ENCODE results near the gene ANAPC13. TPM values are rescaled to one million over a fixed set of nuclear protein-coding genes. Genes with fewer than 3 reads are reported as not detected.

The ANAPC13 gene
- total RNA-seq, 1 donor from 2014 or later, result 76.4 TPM

DNA sequence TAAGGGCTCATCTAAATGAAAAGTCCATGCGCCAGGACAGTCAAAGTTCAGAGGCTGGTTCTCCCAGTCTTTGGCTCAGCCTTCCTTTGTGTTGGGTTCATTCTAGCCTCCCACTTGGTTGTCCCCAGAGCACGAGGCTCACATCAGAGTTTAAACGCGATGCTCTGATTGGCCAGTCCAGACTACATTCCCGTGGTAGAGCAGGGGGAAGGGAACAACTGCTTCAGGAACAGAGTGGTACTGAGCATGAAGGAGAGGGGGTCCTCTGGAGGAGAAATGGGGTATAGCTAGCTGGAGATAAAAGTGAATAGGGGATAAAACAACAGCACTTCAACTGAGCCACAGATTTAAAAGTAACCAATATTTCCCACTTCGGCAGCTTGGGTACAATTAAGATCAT is 32.2 kb downstream of the ANAPC13 start:
- TF ChIP-seq CTCF (IDR thresholded peaks at IDR 0.05; ENCODE audit: borderline replicate concordance), result peak; percentile 23
- H3K36me3 ChIP-seq, result no peaks in the 10 kb centered on the region
- no peak overlapping the region for H3K4me3 ChIP-seq
- H3K4me1 ChIP-seq, result no peaks in the 10 kb centered on the region
- no peaks in the 10 kb centered on the region for H3K27me3 ChIP-seq (ENCODE audit: low read depth)
- no peak overlapping the region for H3K27ac ChIP-seq (replicated peaks)
- intact Hi-C loops (cut with micrococcal nuclease), result no loop called here
- no peaks in the 10 kb centered on the region for H3K9me3 ChIP-seq (replicated peaks)
- DNase-seq, result no peak

DNA sequence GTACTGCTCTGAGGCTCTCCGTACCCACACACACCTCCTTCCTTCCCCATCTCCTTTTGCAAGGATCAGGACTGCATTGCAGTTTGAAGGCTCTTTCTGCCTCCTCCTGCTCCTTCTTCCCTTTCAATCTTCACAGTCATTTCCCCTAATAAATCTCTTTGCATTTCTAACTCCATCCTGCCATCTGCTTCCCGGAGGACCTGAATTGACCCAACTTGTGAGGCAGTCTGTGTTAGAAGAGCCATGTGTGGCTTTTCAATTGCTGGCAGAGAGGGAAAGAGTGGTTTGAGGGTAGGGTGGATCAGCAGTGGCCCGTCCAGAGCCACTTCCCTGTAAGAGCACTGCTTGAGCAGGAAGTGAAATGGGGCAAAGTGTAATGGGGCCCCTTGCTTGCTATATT is 35.8 kb downstream of the ANAPC13 start:
- intact Hi-C loops (cut with micrococcal nuclease), result no loop called here
- no peak for TF ChIP-seq CTCF (IDR thresholded peaks at IDR 0.05; ENCODE audit: borderline replicate concordance)

DNA sequence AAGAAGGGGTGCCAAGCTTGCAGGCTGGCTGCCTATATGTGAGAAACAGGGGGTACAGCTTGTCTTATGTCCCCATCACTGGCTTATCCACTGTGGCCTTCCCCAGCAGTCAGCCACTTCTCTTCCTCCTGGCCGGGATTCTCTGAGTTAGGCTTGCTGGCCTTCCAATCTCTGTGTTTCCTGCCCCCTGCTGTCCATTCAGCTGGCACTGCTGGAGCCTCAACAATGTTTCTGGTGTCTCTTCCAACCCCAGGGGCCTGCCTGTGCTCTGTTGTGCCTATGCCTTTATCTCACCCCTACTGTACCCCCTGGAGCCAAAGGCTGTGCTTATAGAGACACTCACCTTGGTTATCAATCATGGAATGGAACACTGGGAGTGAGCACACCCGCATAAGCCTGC is 36.5 kb downstream of the ANAPC13 start:
- H3K27me3 ChIP-seq (ENCODE audit: low read depth), result no peaks in the 10 kb centered on the region
- no peaks in the 10 kb centered on the region for H3K36me3 ChIP-seq
- peaks cover 33% of the 10 kb centered on the region for H3K4me1 ChIP-seq
- no peak overlapping the region for H3K27ac ChIP-seq (replicated peaks)
- H3K9me3 ChIP-seq (replicated peaks), result peaks cover 11% of the 10 kb centered on the region
- peak; percentile 57 for TF ChIP-seq CTCF (IDR thresholded peaks at IDR 0.05; ENCODE audit: borderline replicate concordance)
- H3K4me3 ChIP-seq, result no peak overlapping the region
- intact Hi-C loops (cut with micrococcal nuclease), result no loop called here
- no peak for DNase-seq

More for the DNA sequence above, 35.8 kb downstream of the ANAPC13 start:
- Histone ChIP-seq H3K27ac (replicated peaks) (no peak overlapping the region), H3K36me3 (no peaks in the 10 kb centered on the region), H3K27me3 (ENCODE audit: low read depth) (no peaks in the 10 kb centered on the region), H3K4me1 (peaks cover 30% of the 10 kb centered on the region), H3K4me3 (no peak overlapping the region), H3K9me3 (replicated peaks) (peaks cover 6% of the 10 kb centered on the region)
- no peak for DNase-seq

GRCh38 chr3:134448664-134449063 is 37.1 kb downstream of the ANAPC13 start:
- intact Hi-C loops (cut with micrococcal nuclease), result no loop called here

GRCh38 chr3:134447351-134447750 is 38.4 kb downstream of the ANAPC13 start:
- no peak for TF ChIP-seq CTCF (IDR thresholded peaks at IDR 0.05; ENCODE audit: borderline replicate concordance)
- DNase-seq, result no peak
- Histone ChIP-seq H3K36me3 (no peaks in the 10 kb centered on the region), H3K9me3 (replicated peaks) (peaks cover 11% of the 10 kb centered on the region), H3K4me3 (no peak overlapping the region), H3K4me1 (peaks cover 33% of the 10 kb centered on the region), H3K27me3 (ENCODE audit: low read depth) (no peaks in the 10 kb centered on the region), H3K27ac (replicated peaks) (no peak overlapping the region)
- intact Hi-C loops (cut with micrococcal nuclease), result no loop called here

More at GRCh38 chr3:134448664-134449063, 37.1 kb downstream of the ANAPC13 start:
- Histone ChIP-seq H3K4me1 (peaks cover 33% of the 10 kb centered on the region), H3K27ac (replicated peaks) (no peak overlapping the region), H3K27me3 (ENCODE audit: low read depth) (no peaks in the 10 kb centered on the region), H3K9me3 (replicated peaks) (peaks cover 11% of the 10 kb centered on the region), H3K4me3 (no peak overlapping the region), H3K36me3 (no peaks in the 10 kb centered on the region)
- no peak for DNase-seq
- no peak for TF ChIP-seq CTCF (IDR thresholded peaks at IDR 0.05; ENCODE audit: borderline replicate concordance)

GRCh38 chr3:134446800-134447199 is 39.0 kb downstream of the ANAPC13 start:
- DNase-seq, result no peak
- Histone ChIP-seq H3K4me3 (no peak overlapping the region), H3K36me3 (no peaks in the 10 kb centered on the region), H3K4me1 (peaks cover 33% of the 10 kb centered on the region), H3K27me3 (ENCODE audit: low read depth) (no peaks in the 10 kb centered on the region), H3K9me3 (replicated peaks) (peaks cover 11% of the 10 kb centered on the region), H3K27ac (replicated peaks) (peak overlapping the region; percentile 57)
- no peak for TF ChIP-seq CTCF (IDR thresholded peaks at IDR 0.05; ENCODE audit: borderline replicate concordance)
- intact Hi-C loops (cut with micrococcal nuclease), result no loop called here
